DMS53 treated with DMSO at 0.1 percent for 48 hours (cell line): ENCODE results near the gene SYT3.

Experiments
- DNase-seq: peaks from one replicate; lab custom pipeline; 2025; ENCODE audit not compliant: unreplicated experiment; lab: John Stamatoyannopoulos, UW

The SYT3 gene

DNA sequence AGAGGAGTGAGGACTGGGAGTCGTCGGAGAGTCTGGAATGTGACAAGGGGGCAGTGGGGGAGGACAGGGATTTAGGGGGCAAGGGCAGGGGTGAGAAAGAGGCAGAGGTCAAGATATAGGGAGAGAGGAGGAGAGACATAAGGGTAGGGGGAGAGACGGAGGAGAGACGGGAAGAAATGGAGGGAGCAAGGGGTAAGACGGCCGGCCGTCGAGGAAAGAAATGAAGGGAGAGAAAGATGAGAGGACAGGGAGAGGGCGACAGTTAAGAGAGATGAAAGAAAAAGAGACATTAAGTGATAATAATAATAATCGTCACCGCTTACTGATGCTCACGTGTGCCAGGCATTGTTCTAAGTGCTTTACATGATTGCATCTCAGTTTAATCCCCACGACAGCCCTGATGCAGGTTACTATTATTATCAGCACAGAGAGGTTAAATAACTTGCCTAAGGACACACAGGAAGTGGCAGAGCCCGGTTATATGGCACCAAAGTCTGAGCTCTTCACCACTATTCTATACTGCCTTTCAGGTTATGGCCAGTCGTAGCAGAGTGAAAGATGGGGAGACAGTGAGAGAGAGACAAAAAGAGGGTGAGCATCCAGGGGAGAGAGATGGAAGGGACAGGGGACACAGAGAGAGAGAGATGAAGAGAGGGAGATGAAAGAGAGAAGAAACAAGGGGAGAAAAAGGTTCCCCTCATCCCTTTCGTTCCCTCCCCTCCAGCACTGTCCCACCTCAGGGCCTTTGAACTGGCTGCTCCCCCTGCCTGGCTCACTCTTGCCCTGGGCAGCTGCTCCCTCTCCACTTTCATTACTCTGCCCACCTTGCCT, 23.2 kb upstream of the SYT3 start:
- no peak for DNase-seq

DNA sequence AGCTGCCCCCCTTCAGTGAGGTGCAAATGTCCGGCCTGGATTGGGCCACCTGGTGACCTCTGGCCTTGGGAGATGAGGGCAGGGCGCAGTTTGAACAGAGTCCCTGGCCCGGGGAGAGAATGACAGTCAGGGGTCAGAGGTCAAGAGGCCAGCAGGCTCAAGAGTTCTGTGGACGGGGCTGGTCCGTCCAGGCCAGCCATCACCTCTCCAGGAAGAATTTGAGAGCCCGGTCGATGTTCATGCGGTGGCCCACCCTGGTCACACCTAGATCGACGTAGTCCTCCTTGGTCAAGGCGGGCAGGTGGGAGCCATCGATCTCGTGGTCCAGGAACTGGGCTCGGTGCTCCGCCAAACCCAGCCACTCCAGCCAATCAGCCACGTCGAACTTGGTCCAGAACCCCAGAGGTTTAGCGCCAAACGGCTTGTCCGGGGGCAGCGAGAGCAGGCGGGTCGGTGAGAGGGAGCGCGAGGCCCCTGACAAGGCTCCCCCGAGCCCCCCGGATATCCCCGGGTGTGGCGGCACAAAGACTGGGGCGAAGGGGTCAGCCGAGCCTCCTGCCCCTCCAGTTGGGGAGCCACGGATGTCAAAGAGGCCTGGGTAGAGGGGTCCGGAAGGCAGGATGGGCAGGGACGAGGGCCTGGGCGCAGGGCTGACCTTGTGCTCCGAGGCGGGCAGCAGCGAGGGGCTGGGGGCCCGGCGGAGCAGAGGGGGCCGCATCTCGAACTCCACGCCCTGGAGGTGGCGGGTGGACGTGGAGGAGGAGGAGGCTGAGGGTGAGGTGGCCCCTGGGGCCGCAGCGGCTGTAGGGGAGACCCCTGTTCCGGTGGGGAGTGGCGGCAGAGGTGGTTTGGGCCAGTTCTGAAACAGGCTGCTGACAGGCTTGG, 22.3 kb upstream of the SYT3 start:
- DNase-seq: no peak

DNA sequence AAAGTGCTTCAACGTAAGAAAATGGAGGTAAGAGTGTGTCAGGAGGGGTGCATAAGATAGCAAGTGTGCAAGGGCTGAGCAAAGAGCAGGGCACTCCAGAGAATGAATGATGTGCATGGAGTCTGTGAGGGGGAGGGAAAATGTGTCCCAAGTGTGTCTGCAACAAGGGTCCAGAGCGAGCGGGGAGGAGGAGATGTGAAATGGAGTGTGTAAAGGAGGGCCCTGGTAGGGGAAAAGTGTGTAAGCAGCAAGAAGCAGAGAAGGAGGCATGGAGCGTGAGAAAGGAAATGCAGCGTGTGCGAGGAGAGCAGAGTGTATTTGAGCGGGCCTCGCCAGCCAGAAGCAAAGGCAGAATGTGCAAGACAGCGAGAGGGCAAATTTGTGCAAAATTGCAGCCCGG, 21.3 kb upstream of the SYT3 start:
- DNase-seq: no peak

DNA sequence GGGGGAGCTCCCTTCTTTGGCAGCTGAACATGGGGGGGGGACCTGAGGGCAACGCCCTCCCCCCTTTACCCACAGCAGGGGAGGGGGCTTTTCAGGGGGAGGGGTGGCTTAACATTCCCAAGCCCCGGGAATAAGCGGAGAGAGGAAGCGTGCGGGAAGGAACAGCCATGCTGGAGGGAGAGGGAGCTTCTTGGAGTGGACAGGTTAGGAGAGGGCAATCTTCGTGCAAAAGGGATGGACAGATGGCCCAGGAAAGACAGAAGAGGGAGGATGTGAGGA, 20.3 kb upstream of the SYT3 start:
- no peak for DNase-seq

DNA sequence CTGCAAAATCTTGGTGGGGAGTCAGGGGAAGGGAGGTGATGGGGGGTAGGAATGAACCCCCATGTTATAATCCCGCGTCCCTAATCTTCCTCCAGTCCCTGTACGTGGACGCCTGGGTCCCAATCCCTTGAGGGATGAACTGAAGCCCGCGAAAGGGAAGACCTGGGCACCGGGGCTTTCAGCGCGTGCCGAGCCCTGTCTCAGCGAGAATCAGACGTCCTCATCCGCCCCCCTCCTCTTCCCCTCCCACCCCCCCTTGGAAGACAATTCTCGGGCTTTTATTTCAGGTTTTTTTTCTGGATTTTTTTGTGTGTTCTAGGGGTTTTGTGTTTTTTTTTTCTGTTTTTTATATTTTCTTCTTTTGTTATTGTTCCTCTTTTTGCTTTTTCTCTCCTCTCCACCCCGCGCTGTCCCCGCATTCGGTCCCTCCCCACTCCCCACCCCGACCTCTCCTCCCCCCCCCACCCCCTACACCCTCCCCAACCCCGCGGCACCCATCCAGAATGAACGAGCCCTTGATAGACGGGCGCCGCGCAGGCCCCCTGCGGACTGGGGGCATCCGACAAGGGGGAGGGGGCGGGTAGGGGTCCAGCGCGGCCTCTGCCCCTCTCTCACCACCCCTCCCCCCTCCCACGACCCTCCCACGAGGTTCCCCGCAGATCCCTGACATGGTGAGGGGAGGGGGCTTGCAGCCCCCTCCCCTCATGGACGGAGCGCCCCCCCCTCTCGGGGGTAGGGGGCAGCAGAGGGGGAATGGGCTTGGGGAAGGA, 19.8 kb upstream of the SYT3 start:
- DNase-seq: no peak

DNA sequence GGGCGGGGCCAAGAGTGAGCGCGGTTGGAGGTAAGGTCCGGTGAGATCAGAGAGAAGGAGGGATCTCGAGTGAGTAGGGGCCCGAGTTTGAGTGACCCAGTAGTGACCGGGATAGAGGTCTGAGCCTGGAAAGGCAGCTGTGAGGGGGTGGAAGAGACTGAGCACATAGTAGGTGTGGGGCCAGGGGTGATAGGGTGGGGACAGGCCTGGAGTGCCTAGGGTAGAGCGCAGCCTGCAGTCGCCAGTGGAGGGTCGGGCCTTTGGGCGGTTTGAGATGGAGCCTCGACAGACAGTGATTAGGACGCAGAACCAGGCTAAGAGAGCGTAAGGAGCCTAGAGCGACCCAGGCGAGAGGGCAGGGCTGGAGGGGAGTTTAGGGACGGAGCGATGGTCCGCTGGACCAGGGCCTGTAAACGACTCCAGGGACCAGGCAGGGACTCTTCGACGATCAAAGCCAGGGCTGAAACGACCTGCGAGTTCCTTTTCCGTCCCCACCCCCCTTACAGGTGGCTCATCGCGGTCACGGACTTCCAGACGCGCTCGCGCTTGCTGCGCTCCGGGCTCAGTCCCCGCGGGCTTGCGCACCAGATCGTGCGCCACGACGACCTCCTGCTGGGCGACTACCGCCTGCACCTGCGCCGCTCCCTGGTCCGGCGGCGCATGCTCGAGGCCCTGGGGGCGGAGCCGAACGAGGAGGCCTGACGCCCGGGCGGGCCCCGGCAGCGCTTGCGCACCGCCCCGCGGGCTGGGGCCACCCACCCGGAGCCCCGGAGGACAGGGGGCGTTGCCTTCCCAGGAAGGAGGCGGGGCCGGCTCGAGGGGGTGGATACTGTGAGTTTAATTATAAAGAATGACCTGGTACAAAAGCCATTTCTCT, 19.0 kb upstream of the SYT3 start:
- no peak for DNase-seq

DNA sequence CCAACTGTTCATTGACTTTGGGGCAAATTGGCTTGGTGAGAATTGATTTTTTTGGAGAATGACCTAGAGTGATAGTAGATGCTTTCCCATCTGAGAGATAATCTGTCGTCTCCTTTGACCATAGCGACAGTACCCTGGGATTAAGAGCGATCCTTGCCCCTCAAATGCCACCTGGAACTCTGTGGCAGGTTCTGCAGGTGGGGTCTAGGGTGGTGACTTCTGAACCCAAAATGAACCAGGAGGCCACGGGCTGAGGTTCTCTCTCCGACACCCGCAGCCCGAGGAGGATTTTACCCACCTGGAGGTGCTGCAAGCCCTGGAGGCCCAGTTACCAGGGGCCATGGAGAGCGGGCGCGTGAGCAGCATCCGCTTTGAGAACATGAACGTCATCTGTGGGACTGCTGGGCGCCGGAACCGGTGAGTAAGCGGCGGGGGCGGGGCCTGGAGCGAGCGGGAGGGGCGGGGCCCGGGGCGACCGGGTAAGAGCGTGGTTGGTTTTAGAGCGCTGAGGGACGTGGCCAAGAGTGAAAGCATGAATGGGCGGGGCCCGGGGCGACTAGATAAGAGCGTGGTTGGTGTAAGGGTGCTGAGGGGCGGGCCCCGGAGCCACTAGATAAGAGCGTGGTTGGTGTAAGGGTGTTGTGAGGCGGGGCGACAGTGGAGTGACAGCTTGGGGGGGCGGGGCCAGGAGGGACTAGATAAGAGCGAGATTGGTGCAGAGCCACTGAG, 18.2 kb upstream of the SYT3 start:
- DNase-seq: no peak

DNA sequence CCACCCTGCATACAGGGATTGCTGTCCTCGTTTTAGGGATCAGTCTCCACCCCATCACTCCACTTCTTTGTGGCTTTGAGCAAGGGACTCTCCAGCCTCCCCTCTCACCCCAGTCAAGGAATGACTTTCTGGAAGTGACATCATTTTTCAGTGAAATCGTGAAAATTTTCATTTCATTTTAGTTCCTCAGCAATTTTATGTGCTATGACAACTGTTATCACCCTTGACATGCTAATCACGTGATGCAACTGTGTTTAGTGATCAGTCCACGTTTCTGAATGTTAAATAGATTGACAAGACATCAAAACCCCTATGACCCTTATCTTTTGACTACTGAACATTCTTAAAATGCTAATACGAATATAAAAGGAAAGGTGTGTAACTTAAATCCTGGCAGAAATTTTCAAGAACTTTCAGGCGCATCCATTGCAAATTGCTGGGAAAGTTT, 17.6 kb upstream of the SYT3 start:
- DNase-seq: no peak

DNA sequence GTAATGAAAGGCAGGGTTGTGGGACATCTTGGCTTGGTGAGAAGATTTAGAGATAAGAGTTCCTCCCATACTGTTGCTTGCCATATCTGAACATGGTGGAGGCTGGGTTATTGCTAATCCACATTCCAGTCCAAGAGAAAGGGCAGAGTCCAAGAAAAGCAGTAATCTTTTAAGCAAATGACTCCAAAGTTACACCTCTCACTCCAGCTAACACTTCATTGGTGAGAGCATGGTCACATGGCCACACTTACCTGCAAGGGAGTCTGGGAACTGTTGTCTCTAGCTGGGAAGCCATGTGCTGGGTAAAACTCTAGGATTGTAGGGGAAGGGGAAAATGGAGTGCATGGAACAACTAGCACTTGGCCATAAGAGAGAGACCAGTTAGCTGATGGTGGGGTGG, 15.2 kb upstream of the SYT3 start:
- no peak for DNase-seq

DNA sequence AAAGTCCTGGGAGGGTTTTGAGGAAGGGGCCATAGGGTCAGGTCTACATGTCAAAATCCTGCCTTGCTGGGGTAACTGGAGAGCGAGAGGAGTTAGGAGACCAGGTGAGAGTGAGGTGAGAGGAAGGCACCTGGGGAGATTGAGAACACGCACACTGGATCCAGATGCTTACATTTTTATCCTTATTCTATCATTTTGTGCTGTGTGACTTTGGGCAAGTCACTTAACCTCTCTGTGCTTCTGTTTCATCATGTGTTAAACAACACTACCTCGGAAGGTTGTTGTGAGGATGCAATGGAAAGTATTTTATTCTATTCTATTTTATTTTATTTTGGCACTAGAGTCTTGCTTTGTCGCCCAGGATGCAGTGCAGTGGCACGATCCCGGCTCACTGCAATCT, 13.0 kb upstream of the SYT3 start:
- DNase-seq: no peak

DNA sequence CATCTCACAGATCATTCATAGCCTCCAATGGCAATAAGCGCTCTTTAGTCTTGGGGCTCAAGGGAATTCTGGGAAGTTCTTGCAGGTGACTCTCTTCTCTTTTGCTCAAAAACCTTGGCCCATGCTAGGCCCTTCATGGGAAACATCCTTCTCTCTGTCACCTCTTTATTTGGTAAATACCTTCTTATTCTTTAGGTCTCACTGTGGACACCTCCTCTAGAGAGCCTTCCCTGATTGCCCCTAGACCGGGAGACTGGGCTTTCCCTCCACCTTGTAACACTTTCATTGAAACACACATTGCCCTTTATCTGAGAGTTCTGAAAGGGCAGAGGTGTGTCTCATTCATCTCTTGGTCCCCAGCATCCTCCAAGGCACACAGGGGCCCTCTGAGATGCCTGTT, 11.5 kb upstream of the SYT3 start:
- DNase-seq: no peak

DNA sequence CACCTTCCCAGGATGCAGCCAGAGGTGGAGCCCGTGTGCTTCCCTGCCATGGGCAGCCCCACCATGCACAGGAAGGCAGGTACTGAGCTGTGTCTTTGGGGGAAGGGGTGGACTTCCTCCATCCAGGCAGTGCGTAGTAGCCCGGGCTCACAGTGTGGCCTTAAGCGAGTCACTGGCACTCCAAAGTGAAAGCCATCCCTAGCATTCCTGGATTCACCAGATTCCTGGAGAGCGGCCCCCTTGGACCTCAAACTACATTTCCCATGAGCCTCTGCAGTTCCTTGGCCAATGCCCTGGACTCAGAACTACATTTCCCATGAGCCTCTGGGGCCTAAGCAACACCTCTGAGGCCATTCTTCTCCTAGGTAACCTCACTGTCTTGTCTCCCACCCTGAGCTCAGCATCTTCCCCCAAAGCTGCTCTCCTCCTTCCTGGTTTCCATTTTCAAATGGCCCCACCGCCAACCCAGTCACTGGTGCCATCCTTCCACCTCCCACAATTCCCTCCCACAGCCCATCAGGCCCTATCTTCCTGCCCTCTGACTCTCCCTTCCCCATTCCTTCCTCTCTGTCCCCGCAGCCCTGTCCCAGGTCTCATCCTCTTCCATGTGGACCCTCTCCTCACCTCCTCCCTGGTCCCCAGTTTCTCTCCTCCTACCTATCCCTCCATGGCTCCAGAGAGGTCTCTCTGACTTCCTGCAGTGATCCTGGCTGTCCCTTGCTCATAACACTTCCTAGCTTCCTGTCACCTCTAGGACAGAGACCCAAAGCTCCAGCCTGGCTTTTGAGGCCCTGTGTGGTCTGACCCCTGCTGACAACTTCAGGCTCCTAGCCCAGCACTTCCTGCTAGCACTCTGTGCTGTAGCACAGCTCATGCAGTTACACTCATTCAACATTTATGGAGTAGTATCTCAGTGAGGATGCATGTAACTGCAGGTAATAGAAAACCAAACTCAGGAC, 10.0 kb upstream of the SYT3 start, which contains the start of gene C19orf81:
Gene C19orf81 (plus strand): TSS at position 13 of the 959 bp plus-strand sequence. CDS start 0 bp downstream, at position 13.
- DNase-seq: no peak

DNA sequence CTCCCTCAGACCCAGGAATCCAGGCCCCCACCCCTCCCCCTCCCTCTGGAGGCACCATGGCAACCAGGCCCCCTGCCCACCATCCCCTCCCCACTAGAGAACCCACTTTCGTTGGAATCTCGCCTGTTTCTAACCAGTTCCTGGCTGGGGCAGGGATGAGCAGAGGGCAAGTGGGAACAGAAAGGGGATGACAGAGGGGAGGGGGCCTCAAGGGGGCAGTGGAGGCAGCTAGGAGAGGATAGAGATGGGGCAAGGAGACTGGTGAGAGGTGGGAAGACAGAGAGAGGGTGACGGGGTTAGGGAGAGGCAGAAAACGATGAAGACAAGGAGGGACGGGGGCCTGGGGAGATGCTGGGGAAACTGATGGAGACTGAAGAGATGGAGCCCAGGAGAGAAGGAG, 9.0 kb upstream of the SYT3 start:
- DNase-seq: no peak

DNA sequence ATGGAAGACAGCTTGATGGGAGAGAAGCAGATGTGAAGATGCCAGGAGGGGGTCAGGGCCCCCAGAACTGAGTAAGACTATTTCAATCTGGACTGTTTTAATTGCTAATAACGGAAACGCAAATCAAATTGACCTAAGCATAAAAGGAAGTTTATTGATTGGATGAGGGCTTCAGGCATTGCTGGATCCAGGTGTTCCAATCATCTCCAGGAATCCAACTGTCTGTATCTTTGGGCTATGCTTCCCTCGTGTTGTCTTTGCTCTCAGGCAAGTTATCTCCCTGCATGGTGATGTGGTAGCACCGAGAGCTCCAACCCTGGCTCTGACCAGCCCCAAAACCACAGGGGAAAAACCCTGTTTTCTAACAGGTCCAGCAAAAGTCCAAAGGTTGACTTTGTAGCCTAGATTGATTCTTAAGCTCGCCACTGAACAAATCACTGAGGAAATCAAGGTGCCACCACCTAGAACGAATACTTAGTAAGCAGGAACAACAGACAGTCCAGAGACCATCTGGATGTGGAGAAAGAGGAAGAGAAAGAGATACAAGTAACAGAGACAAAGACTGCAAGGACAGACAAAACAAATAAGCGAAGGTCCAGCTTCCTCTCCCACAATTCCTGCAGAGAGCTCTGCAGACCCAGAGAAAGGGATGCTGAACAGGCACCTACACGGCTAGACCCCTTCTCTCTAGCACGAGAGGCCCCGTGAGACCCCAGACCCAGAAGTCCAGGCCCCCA, 8.4 kb upstream of the SYT3 start:
- no peak for DNase-seq

DNA sequence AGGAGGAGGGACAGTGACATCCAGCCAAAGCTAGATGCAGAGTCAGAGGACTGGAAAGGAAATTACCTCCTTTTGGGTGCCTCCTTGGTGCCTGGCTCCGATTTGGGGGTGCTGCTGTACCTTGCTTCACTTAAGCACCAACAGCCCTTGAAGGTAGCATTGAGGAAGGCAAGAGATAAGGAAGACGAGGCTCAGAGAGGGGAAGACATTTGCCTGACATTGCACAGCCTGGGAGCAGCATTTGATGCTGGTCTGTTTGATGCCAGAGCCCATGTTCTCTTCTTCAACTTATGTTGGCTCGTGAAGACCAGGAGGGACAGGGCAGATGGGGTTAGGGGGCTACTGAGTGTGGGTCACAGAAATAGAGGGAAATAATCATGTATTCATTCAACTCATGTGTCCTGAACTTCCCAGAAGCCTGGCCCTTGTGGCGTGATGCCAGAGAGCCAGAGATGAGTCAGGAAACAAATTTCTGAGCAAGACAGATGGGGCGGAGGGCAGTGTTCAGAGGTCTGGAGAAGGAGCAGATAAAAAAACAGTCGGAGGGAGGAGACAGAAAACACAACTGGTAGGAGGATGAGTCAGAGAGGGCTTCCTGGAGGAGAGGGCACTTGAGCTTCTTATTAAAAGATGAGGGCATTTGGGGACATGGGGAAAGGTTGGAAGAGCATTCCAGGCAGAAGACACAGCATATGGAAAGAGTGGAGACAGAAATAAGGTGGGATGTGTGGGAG, 6.6 kb upstream of the SYT3 start:
- no peak for DNase-seq

DNA sequence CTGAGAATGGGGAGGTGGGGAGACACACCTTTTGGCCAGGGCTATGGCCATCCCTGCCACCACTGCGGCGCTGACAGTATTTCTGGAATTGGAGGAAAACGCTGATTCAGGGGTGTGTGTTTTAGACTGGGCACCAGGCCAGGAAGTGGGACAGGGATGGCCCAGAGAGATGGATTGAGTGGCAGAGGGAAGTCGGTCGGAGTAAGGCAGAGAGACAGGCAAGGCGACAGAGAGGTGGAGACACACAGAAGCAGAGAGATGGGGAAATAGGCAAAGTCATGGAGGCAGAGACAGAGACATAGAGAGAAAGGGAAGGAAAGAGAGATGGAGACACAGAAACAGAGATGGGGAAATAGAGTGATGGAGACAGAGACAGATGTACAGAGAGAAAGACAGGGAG, 5.4 kb upstream of the SYT3 start:
- no peak for DNase-seq

DNA sequence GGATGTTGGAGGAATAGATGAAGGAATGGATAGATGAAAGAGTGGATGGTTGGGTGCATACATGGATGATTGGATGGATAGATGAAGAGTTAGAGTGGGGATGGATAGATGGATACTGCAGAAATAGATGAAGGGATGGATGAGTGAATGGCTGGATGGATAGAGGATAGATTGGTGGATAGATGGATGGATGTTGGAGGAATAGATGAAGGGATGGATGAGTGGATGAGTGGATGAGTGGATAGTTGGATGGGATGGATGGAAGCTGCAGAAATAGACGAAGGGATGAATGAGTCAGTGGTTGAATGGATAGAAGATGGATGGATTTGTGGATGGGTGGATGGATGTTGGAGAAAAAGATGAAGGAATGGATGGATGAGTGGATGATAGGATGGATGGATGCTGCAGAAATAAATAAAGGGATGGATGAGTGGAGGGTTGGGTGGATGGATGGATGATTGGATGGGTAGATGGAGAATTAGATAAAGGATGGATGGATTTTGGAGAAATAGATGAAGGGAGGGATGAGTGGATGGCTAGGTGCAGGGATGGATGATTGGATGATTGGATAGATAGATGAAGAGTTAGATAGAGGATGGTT, 4.7 kb upstream of the SYT3 start:
- no peak for DNase-seq
